DMS 273 (cell line): ENCODE results near the gene MYO1D.

Experiments used
- DNase-seq: peaks from one replicate; lab custom pipeline; 2025; ENCODE audit not compliant: unreplicated experiment; lab: John Stamatoyannopoulos, UW

The MYO1D gene

GRCh38 chr17:32444301-32445073, 432.4 kb downstream of the MYO1D start, which contains the start of gene PSMD11:
Gene PSMD11 (plus strand): TSS chr17:32444510. CDS start chr17:32444524, 14 bp downstream.
- peak; percentile 99 for DNase-seq

- no peak for DNase-seq
These were observed 433.1 kb downstream of the MYO1D start for GRCh38 chr17:32443827-32444300.
